Activated naive CD8-positive, alpha-beta T cell treated with anti-CD3 and anti-CD28 coated beads for 36 hours (primary cell): ENCODE data around the gene IGFBP7. TPM values are rescaled to one million over a fixed set of nuclear protein-coding genes. Genes with fewer than 3 reads are reported as not detected.

Experiments used
- DNase-seq: peaks from one replicate; pipeline ENCODE4 v3.0.0; 2021
- H3K27ac Mint-ChIP-seq: one replicate; pipeline ENCODE4 v1.8.0; 2022; ENCODE audit warnings: mild to moderate bottlenecking, moderate library complexity, mixed read lengths
- H3K27me3 Mint-ChIP-seq: one replicate; pipeline ENCODE4 v1.8.0; 2022; ENCODE audit warnings: mild to moderate bottlenecking, mixed read lengths
- H3K36me3 Mint-ChIP-seq: one replicate; pipeline ENCODE4 v1.8.0; 2021; ENCODE audit warnings: mild to moderate bottlenecking, mixed read lengths
- H3K4me1 Mint-ChIP-seq: one replicate; pipeline ENCODE4 v1.8.0; 2021; ENCODE audit warnings: mixed read lengths
- H3K4me3 Mint-ChIP-seq: one replicate; pipeline ENCODE4 v1.8.0; 2022; ENCODE audit warnings: mild to moderate bottlenecking, moderate library complexity, mixed read lengths
- H3K9me3 Mint-ChIP-seq: one replicate; pipeline ENCODE4 v1.8.0; 2022; ENCODE audit warnings: mixed read lengths
- total RNA-seq, 2 experiments: library from RNA; stranded (reverse); gene quantifications; one replicate each; pipeline ENCODE4 v1.2.3, GENCODE V29; 2021

The IGFBP7 gene
- total RNA-seq, 2 experiments from 2014 or later, result not detected

GRCh38 chr4:57093845-57094831 lies 16.0 kb downstream of the IGFBP7 start:
- H3K36me3 Mint-ChIP-seq, result no peaks in the 10 kb centered on the region
- no peak overlapping the region for H3K27ac Mint-ChIP-seq
- DNase-seq, result no peak
- peaks cover 6% of the 10 kb centered on the region for H3K27me3 Mint-ChIP-seq
- no peaks in the 10 kb centered on the region for H3K4me1 Mint-ChIP-seq
- no peaks in the 10 kb centered on the region for H3K9me3 Mint-ChIP-seq
- no peak overlapping the region for H3K4me3 Mint-ChIP-seq

GRCh38 chr4:57091657-57092162 lies 18.5 kb downstream of the IGFBP7 start:
- Mint-ChIP-seq H3K4me1 (no peaks in the 10 kb centered on the region), H3K27me3 (peaks cover 13% of the 10 kb centered on the region), H3K36me3 (no peaks in the 10 kb centered on the region), H3K27ac (no peak overlapping the region), H3K9me3 (no peaks in the 10 kb centered on the region), H3K4me3 (no peak overlapping the region)
- DNase-seq, result no peak

- peaks cover 12% of the 10 kb centered on the region for H3K27me3 Mint-ChIP-seq
These were observed 20.1 kb downstream of the IGFBP7 start for GRCh38 chr4:57090079-57090478.

GRCh38 chr4:57089549-57089948 lies 20.6 kb downstream of the IGFBP7 start:
- peaks cover 15% of the 10 kb centered on the region for H3K27me3 Mint-ChIP-seq
- H3K36me3 Mint-ChIP-seq, result no peaks in the 10 kb centered on the region
- no peak overlapping the region for H3K4me3 Mint-ChIP-seq
- H3K9me3 Mint-ChIP-seq, result no peaks in the 10 kb centered on the region
- no peaks in the 10 kb centered on the region for H3K4me1 Mint-ChIP-seq
- DNase-seq, result no peak
- H3K27ac Mint-ChIP-seq, result no peak overlapping the region

More at GRCh38 chr4:57090079-57090478, 20.1 kb downstream of the IGFBP7 start:
- H3K4me3 Mint-ChIP-seq, result no peak overlapping the region
- no peaks in the 10 kb centered on the region for H3K36me3 Mint-ChIP-seq
- no peaks in the 10 kb centered on the region for H3K4me1 Mint-ChIP-seq
- no peaks in the 10 kb centered on the region for H3K9me3 Mint-ChIP-seq
- no peak for DNase-seq
- no peak overlapping the region for H3K27ac Mint-ChIP-seq

- Mint-ChIP-seq H3K4me1 (no peaks in the 10 kb centered on the region), H3K36me3 (no peaks in the 10 kb centered on the region), H3K27ac (no peak overlapping the region)
These were observed 24.0 kb downstream of the IGFBP7 start for GRCh38 chr4:57086031-57086723.

GRCh38 chr4:57085278-57085677 lies 24.9 kb downstream of the IGFBP7 start:
- Mint-ChIP-seq H3K36me3 (no peaks in the 10 kb centered on the region), H3K27me3 (peaks cover 30% of the 10 kb centered on the region), H3K4me3 (no peak overlapping the region), H3K4me1 (no peaks in the 10 kb centered on the region), H3K9me3 (no peaks in the 10 kb centered on the region), H3K27ac (no peak overlapping the region)
- no peak for DNase-seq

More at GRCh38 chr4:57086031-57086723, 24.0 kb downstream of the IGFBP7 start:
- Mint-ChIP-seq H3K4me3 (no peak overlapping the region), H3K9me3 (no peaks in the 10 kb centered on the region), H3K27me3 (peaks cover 25% of the 10 kb centered on the region)
- no peak for DNase-seq

GRCh38 chr4:57084360-57084759 lies 25.8 kb downstream of the IGFBP7 start:
- H3K27me3 Mint-ChIP-seq, result peaks cover 29% of the 10 kb centered on the region
- no peaks in the 10 kb centered on the region for H3K36me3 Mint-ChIP-seq

GRCh38 chr4:57083090-57083489 lies 27.1 kb downstream of the IGFBP7 start:
- DNase-seq, result no peak
- Mint-ChIP-seq H3K36me3 (no peaks in the 10 kb centered on the region), H3K9me3 (no peaks in the 10 kb centered on the region), H3K27me3 (peaks cover 30% of the 10 kb centered on the region), H3K4me1 (no peaks in the 10 kb centered on the region), H3K27ac (no peak overlapping the region), H3K4me3 (no peak overlapping the region)

More at GRCh38 chr4:57084360-57084759, 25.8 kb downstream of the IGFBP7 start:
- Mint-ChIP-seq H3K4me1 (no peaks in the 10 kb centered on the region), H3K4me3 (no peak overlapping the region), H3K27ac (no peak overlapping the region), H3K9me3 (no peaks in the 10 kb centered on the region)
- no peak for DNase-seq

- Mint-ChIP-seq H3K27me3 (peaks cover 27% of the 10 kb centered on the region), H3K36me3 (no peaks in the 10 kb centered on the region), H3K9me3 (no peaks in the 10 kb centered on the region), H3K4me3 (no peak overlapping the region), H3K4me1 (no peaks in the 10 kb centered on the region), H3K27ac (no peak overlapping the region)
- DNase-seq, result no peak
These were observed 28.2 kb downstream of the IGFBP7 start for GRCh38 chr4:57081651-57082621.

GRCh38 chr4:57080781-57081650 lies 29.2 kb downstream of the IGFBP7 start:
- no peaks in the 10 kb centered on the region for H3K36me3 Mint-ChIP-seq
- no peaks in the 10 kb centered on the region for H3K4me1 Mint-ChIP-seq
- H3K9me3 Mint-ChIP-seq, result no peaks in the 10 kb centered on the region
- H3K27me3 Mint-ChIP-seq, result peaks cover 27% of the 10 kb centered on the region
- H3K4me3 Mint-ChIP-seq, result no peak overlapping the region
- H3K27ac Mint-ChIP-seq, result no peak overlapping the region
- DNase-seq, result no peak

GRCh38 chr4:57078685-57079521 lies 31.3 kb downstream of the IGFBP7 start:
- H3K27ac Mint-ChIP-seq, result peak overlapping the region; percentile 21

GRCh38 chr4:57077550-57078343 lies 32.4 kb downstream of the IGFBP7 start:
- no peak for DNase-seq
- Mint-ChIP-seq H3K27me3 (peaks cover 19% of the 10 kb centered on the region), H3K9me3 (no peaks in the 10 kb centered on the region), H3K36me3 (no peaks in the 10 kb centered on the region), H3K4me3 (no peak overlapping the region), H3K4me1 (no peaks in the 10 kb centered on the region), H3K27ac (no peak overlapping the region)

More at GRCh38 chr4:57078685-57079521, 31.3 kb downstream of the IGFBP7 start:
- no peak for DNase-seq
- Mint-ChIP-seq H3K36me3 (no peaks in the 10 kb centered on the region), H3K9me3 (no peaks in the 10 kb centered on the region), H3K27me3 (peaks cover 22% of the 10 kb centered on the region), H3K4me1 (no peaks in the 10 kb centered on the region), H3K4me3 (no peak overlapping the region)
